HL-60 (cell line): ENCODE data around the gene RAPGEF4.

Experiments used
- DNase-seq, 2 experiments: peaks; one replicate each; pipeline ENCODE4 v3.0.0-alpha.2; 2010 to 2020; ENCODE audit warnings: low read depth in 1 of 2, low spot score in 1 of 2
- H3K27ac ChIP-seq: fragments of 250-450 bp; sonication (Bioruptor Pico); replicated peaks from 2 replicates; pipeline ENCODE4 v1.5.1; 2020; ENCODE audit warnings: mild to moderate bottlenecking, moderate library complexity
- H3K27me3 ChIP-seq: fragments of 250-450 bp; sonication (Bioruptor Pico); 2 replicates; pipeline ENCODE4 v1.5.1; 2021; ENCODE audit warnings: mild to moderate bottlenecking, moderate library complexity; ENCODE audit not compliant: insufficient read depth, poor library complexity, severe bottlenecking
- H3K4me3 ChIP-seq: replicated peaks from 2 replicates; pipeline ENCODE4 v1.5.1; 2011; ENCODE audit warnings: mild to moderate bottlenecking, control low read depth, low read length; ENCODE audit not compliant: insufficient read depth
- GABPA ChIP-seq: IDR thresholded peaks from 2 replicates; pipeline ENCODE4 v1.6.1; 2012; ENCODE audit warnings: low read depth
- POLR2AphosphoS5 ChIP-seq: IDR thresholded peaks from 2 replicates; pipeline ENCODE4 v1.6.1; 2012; ENCODE audit warnings: low read depth
- SPI1 ChIP-seq: IDR thresholded peaks from 2 replicates; pipeline ENCODE4 v1.6.1; 2012; ENCODE audit warnings: low read depth, mild to moderate bottlenecking, borderline replicate concordance
- TF ChIP-seq, protein P1 (sequence below): IDR thresholded peaks from 2 replicates; pipeline ENCODE4 v1.6.1; 2012; ENCODE audit warnings: low read depth; ENCODE audit not compliant: insufficient replicate concordance
- TF ChIP-seq, protein P2 (sequence below): IDR thresholded peaks from one replicate; pipeline ENCODE4 v1.5.1; 2011; ENCODE audit warnings: low read length, control low read depth, inconsistent platforms; ENCODE audit not compliant: insufficient read depth

RAPGEF4 gene

DNA sequence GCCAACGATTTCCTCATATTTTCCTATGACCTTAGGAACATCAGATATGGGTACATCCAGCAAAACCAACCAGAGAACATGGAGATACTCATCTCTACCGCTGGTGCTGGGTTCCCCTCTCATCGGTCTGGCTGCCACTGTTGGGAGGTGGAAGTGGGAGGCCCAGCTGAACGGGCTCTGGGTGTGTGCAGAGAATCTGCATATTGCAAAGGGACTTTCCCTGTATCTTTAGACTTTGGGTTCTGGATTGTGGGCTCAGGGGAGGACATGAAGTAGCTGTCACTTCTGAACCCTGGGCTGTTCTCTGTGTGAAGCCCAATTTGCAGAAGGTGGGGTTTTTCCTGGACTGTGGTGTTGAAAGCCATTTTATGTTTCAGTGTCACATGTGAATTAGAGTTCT lies 30.0 kb downstream of the RAPGEF4 start:
- Histone ChIP-seq H3K27me3 (no peaks in the 10 kb centered on the region), H3K27ac (no peak overlapping the region), H3K4me3 (no peak overlapping the region)
- DNase-seq = no peak
- TF ChIP-seq, protein P1, sequence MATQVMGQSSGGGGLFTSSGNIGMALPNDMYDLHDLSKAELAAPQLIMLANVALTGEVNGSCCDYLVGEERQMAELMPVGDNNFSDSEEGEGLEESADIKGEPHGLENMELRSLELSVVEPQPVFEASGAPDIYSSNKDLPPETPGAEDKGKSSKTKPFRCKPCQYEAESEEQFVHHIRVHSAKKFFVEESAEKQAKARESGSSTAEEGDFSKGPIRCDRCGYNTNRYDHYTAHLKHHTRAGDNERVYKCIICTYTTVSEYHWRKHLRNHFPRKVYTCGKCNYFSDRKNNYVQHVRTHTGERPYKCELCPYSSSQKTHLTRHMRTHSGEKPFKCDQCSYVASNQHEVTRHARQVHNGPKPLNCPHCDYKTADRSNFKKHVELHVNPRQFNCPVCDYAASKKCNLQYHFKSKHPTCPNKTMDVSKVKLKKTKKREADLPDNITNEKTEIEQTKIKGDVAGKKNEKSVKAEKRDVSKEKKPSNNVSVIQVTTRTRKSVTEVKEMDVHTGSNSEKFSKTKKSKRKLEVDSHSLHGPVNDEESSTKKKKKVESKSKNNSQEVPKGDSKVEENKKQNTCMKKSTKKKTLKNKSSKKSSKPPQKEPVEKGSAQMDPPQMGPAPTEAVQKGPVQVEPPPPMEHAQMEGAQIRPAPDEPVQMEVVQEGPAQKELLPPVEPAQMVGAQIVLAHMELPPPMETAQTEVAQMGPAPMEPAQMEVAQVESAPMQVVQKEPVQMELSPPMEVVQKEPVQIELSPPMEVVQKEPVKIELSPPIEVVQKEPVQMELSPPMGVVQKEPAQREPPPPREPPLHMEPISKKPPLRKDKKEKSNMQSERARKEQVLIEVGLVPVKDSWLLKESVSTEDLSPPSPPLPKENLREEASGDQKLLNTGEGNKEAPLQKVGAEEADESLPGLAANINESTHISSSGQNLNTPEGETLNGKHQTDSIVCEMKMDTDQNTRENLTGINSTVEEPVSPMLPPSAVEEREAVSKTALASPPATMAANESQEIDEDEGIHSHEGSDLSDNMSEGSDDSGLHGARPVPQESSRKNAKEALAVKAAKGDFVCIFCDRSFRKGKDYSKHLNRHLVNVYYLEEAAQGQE = no peak
- no peak for TF ChIP-seq SPI1
- TF ChIP-seq, protein P2, sequence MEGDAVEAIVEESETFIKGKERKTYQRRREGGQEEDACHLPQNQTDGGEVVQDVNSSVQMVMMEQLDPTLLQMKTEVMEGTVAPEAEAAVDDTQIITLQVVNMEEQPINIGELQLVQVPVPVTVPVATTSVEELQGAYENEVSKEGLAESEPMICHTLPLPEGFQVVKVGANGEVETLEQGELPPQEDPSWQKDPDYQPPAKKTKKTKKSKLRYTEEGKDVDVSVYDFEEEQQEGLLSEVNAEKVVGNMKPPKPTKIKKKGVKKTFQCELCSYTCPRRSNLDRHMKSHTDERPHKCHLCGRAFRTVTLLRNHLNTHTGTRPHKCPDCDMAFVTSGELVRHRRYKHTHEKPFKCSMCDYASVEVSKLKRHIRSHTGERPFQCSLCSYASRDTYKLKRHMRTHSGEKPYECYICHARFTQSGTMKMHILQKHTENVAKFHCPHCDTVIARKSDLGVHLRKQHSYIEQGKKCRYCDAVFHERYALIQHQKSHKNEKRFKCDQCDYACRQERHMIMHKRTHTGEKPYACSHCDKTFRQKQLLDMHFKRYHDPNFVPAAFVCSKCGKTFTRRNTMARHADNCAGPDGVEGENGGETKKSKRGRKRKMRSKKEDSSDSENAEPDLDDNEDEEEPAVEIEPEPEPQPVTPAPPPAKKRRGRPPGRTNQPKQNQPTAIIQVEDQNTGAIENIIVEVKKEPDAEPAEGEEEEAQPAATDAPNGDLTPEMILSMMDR = no peak

DNA sequence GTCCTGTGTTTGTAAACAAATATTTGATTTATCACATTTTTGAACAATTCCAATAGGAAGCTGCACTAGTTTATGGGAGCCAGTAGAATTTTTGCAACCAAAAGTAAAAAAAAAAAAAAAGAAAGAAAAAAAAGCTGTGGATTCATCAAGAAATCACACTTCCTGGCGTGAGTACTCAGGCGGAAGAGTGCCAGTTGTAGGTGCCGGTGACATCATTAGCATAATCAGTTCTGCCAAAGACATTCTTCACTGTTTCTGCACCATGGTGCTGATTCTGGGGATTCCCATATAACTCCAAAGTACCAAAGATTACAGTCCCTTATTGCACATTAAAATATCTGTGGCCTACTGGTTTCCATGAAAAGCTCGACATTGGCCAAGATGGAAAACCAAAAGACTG lies 32.8 kb downstream of the RAPGEF4 start:
- no peak overlapping the region for H3K4me3 ChIP-seq
- no peaks in the 10 kb centered on the region for H3K27me3 ChIP-seq
- H3K27ac ChIP-seq = no peak overlapping the region
- no peak for TF ChIP-seq SPI1
- no peak for TF ChIP-seq GABPA
- TF ChIP-seq, protein P2 = no peak
- TF ChIP-seq POLR2AphosphoS5 = no peak
- TF ChIP-seq, protein P1 = no peak
- DNase-seq = no peak

DNA sequence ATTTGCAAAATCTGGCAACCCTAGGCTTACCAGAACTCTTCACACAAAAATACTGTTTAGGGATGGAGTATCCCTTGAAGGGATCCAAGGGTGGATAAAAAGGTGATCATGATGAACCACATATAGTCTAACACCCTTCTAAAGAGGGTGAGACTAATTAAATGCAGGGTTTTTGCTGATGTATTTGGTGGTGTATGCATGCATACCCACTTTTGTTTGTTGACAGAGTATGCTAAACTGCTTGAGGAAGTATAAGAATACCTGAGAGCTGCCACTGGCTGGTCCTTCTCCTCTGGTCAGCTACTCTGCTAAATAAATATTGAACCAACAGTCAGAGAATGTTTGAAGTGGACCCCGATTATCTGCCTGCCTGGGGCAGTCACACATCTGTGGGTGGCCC lies 34.2 kb downstream of the RAPGEF4 start:
- Histone ChIP-seq H3K4me3 (no peak overlapping the region), H3K27ac (no peak overlapping the region), H3K27me3 (peaks cover 2% of the 10 kb centered on the region)
- TF ChIP-seq POLR2AphosphoS5 (no peak), SPI1 (no peak), GABPA (no peak)
- TF ChIP-seq, protein P2 = no peak
- TF ChIP-seq, protein P1 = no peak
- DNase-seq = no peak
